ENCODE measurements around the gene TRANK1.

TRANK1 gene

DNA sequence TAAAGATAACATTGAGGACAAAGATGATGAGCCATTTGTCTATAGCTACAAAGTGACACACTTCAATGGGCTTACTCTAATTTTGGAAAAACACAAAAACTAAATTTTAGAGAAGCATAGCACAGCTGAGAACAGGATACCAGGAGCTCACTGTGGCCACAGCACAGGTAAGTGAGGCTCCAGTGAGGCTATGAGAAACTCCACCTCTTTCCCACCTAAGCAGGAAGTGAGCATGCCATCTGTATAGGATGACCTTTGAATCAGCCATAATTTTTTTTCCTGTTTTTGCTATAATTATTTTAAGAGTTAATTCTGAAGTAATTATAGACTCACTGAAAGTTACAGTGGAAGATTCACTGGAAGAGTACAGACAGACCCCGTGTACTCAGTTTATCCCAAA is 98.4 kb downstream of the TRANK1 start:
- H3K4me3 ChIP-seq (ENCODE audit: low read length): no peak overlapping the region
- H3K27me3 ChIP-seq (replicated peaks; ENCODE audit: insufficient read depth, low read length): no peaks in the 10 kb centered on the region
- TF ChIP-seq EZH2 (optimal IDR thresholded peaks at IDR 0.05; ENCODE audit: low read depth, low read length): no peak
- no peak for TF ChIP-seq CTCF (IDR thresholded peaks at IDR 0.05; ENCODE audit: low read length)
- TF ChIP-seq EZH2phosphoT487 (IDR thresholded peaks at IDR 0.05; ENCODE audit: low read length): no peak
- H3K9me3 ChIP-seq (replicated peaks; ENCODE audit: insufficient read depth, low read length): no peaks in the 10 kb centered on the region
- 0 out of 2 replicates have a peak, but pooled peaks cover 5% of the 10 kb centered on the region for H3K4me1 ChIP-seq (ENCODE audit: low read length)
- no peak overlapping the region for H2AFZ ChIP-seq (ENCODE audit: low read length)
- H3K9me2 ChIP-seq (replicated peaks; ENCODE audit: insufficient read depth, low read length): no peaks in the 10 kb centered on the region
- no peak overlapping the region for H3K9ac ChIP-seq (ENCODE audit: low read length)
- no peak overlapping the region for H3K27ac ChIP-seq (ENCODE audit: low read length)
- no peak overlapping the region for H3K4me2 ChIP-seq (ENCODE audit: low read depth, low read length)
- no peaks in the 10 kb centered on the region for H4K20me1 ChIP-seq (ENCODE audit: insufficient read depth, low read length)
- no peaks in the 10 kb centered on the region for H3K36me3 ChIP-seq (replicated peaks; ENCODE audit: insufficient read depth, low read length)
- no peaks in the 10 kb centered on the region for H3K79me2 ChIP-seq (ENCODE audit: low read length)
- no peaks in the 10 kb centered on the region for H3F3A ChIP-seq (ENCODE audit: insufficient read depth, low read length)
- DNase-seq: no peak

DNA sequence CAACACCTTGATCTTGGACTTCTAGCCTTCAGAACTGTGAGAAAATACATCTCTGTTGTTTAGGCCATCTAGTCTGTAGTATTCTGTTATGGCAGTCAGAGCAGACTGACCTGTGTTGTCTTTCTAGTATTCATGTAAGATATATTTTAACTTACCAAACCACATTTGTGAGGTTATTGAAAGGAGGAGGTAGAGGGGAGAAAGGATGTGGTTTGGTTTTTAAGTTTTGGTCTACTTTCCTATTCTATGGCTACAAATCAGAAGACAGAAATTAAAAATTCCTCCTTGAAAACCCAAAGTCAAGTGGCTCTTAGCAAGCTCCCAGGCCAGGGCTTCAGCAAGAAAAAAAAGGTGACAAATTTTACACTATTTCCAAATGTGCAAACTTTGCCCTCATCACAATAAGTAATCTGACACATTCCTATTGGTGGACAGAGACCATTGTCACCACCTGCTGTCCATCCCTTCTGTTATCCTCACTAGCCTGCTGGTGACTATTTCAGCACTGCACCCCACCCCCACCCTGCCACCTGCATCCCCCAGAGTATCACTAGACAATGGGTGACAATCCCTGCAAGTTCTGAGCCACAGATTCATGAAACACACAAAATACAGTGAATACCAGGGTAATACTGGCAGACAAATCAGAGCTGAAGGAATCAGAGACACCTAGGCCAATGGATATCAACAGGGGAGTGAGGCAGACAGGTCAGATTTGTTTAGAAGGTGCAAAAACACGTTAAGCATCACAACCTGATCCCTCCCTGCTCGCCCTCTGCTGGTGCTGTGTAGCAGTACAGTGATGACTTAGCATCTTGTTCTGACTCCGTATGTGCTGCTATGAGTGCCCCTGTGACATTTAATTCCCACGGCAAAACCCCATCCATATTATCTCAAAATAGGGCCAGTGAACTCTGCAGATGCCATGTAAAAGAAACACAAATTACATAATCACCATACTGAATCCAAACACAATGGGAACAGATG is 101.5 kb downstream of the TRANK1 start:
- peak; percentile 9 for DNase-seq
- no peak overlapping the region for H3K4me2 ChIP-seq (ENCODE audit: low read depth, low read length)
- H3K4me1 ChIP-seq (ENCODE audit: low read length): 0 out of 2 replicates have a peak, but pooled peaks cover 5% of the 10 kb centered on the region
- no peak overlapping the region for H3K9ac ChIP-seq (ENCODE audit: low read length)
- H3K79me2 ChIP-seq (ENCODE audit: low read length): no peaks in the 10 kb centered on the region
- no peak overlapping the region for H3K27ac ChIP-seq (ENCODE audit: low read length)
- no peaks in the 10 kb centered on the region for H3K27me3 ChIP-seq (replicated peaks; ENCODE audit: insufficient read depth, low read length)
- no peaks in the 10 kb centered on the region for H3K36me3 ChIP-seq (replicated peaks; ENCODE audit: insufficient read depth, low read length)
- no peaks in the 10 kb centered on the region for H4K20me1 ChIP-seq (ENCODE audit: insufficient read depth, low read length)
- no peak overlapping the region for H3K4me3 ChIP-seq (ENCODE audit: low read length)
- H2AFZ ChIP-seq (ENCODE audit: low read length): no peak overlapping the region
- no peaks in the 10 kb centered on the region for H3K9me2 ChIP-seq (replicated peaks; ENCODE audit: insufficient read depth, low read length)
- TF ChIP-seq EZH2phosphoT487 (IDR thresholded peaks at IDR 0.05; ENCODE audit: low read length): no peak
- peak; percentile 55 for TF ChIP-seq CTCF (IDR thresholded peaks at IDR 0.05; ENCODE audit: low read length)
- H3K9me3 ChIP-seq (replicated peaks; ENCODE audit: insufficient read depth, low read length): no peaks in the 10 kb centered on the region
- H3F3A ChIP-seq (ENCODE audit: insufficient read depth, low read length): no peaks in the 10 kb centered on the region

- Histone ChIP-seq H3K9me2 (replicated peaks; ENCODE audit: insufficient read depth, low read length) (no peaks in the 10 kb centered on the region), H3K36me3 (replicated peaks; ENCODE audit: insufficient read depth, low read length) (no peaks in the 10 kb centered on the region), H3K9ac (ENCODE audit: low read length) (no peak overlapping the region), H3K79me2 (ENCODE audit: low read length) (no peaks in the 10 kb centered on the region), H3K4me2 (ENCODE audit: low read depth, low read length) (no peak overlapping the region), H3F3A (ENCODE audit: insufficient read depth, low read length) (no peaks in the 10 kb centered on the region), H2AFZ (ENCODE audit: low read length) (no peak overlapping the region), H3K27ac (ENCODE audit: low read length) (no peak overlapping the region), H4K20me1 (ENCODE audit: insufficient read depth, low read length) (no peaks in the 10 kb centered on the region), H3K9me3 (replicated peaks; ENCODE audit: insufficient read depth, low read length) (no peaks in the 10 kb centered on the region), H3K27me3 (replicated peaks; ENCODE audit: insufficient read depth, low read length) (no peaks in the 10 kb centered on the region), H3K4me1 (ENCODE audit: low read length) (0 out of 2 replicates have a peak, but pooled peaks cover 5% of the 10 kb centered on the region), H3K4me3 (ENCODE audit: low read length) (no peak overlapping the region)
- DNase-seq: no peak
- TF ChIP-seq EZH2 (optimal IDR thresholded peaks at IDR 0.05; ENCODE audit: low read depth, low read length) (no peak), EZH2phosphoT487 (IDR thresholded peaks at IDR 0.05; ENCODE audit: low read length) (no peak), CTCF (IDR thresholded peaks at IDR 0.05; ENCODE audit: low read length) (no peak)
These were observed 102.6 kb downstream of the TRANK1 start for GRCh38 chr3:36842275-36842674.

Data from MM.1S (cell line).